HG03045 (cell line): ENCODE measurements around the gene LINGO3.

Experiments used
- ATAC-seq: cut with Tn5 transposase; IDR thresholded peaks from one replicate; pipeline ENCODE4 v1.9.1; 2021; ENCODE audit warnings: mild to moderate bottlenecking, moderate library complexity; ENCODE audit not compliant: unreplicated experiment

LINGO3 gene

GRCh38 chr19:2266183-2266993 is 41.6 kb downstream of the LINGO3 start:
- no peak for ATAC-seq

- no peak for ATAC-seq
Measured at GRCh38 chr19:2261438-2262172, 46.3 kb downstream of the LINGO3 start.

GRCh38 chr19:2260341-2260805 is 47.6 kb downstream of the LINGO3 start:
- no peak for ATAC-seq

GRCh38 chr19:2259336-2259735 is 48.6 kb downstream of the LINGO3 start:
- ATAC-seq = no peak
